Panc1 (cell line): ENCODE results near the gene MLYCD. TPM values are rescaled to one million over a fixed set of nuclear protein-coding genes. Genes with fewer than 3 reads are reported as not detected.

Experiments used
- ATAC-seq: fragments of 200-7000 bp; cut with Tn5 transposase; 2 replicates; pipeline ENCODE4 v1.9.1; 2020; ENCODE audit warnings: mild to moderate bottlenecking, moderate library complexity
- BruUV-seq: library from RNA; stranded (reverse); fragments of 400-500 nt; replicated peaks from 2 replicates; lab custom pipeline; 2021; lab: Mats Ljungman, UMichigan
- CTCF ChIA-PET: fragments of 300-600 bp; sonication (Branson Sonifier 250); formaldehyde crosslinking; loops from one replicate; lab custom pipeline; 2022; ENCODE audit warnings: antibody characterized with exemption; lab: Charles Lee
- POLR2A ChIA-PET: fragments of 300-600 bp; sonication (Branson Sonifier 250); formaldehyde crosslinking; loops from one replicate; lab custom pipeline; 2022; ENCODE audit warnings: antibody characterized with exemption; lab: Charles Lee
- DNase-seq: peaks from one replicate; pipeline ENCODE4 v3.0.0-alpha.2; 2010; ENCODE audit warnings: low read depth, low spot score
- H3K27ac ChIP-seq: 2 replicates; pipeline ENCODE4 v1.5.1; 2011; ENCODE audit warnings: mild to moderate bottlenecking, low read length, inconsistent platforms
- H3K27me3 ChIP-seq: fragments of 200-500 bp; sonication (Bioruptor generic); 2 replicates; pipeline ENCODE4 v1.6.0; 2014; ENCODE audit warnings: low read length, inconsistent platforms; ENCODE audit not compliant: control insufficient read depth, insufficient read depth
- H3K36me3 ChIP-seq: fragments of 200-500 bp; sonication (Bioruptor generic); 2 replicates; pipeline ENCODE4 v1.5.1; 2014; ENCODE audit warnings: inconsistent platforms, mild to moderate bottlenecking, low read length, moderate library complexity; ENCODE audit not compliant: control insufficient read depth, insufficient read depth
- H3K4me1 ChIP-seq: 2 replicates; pipeline ENCODE4 v1.5.1; 2011; ENCODE audit warnings: inconsistent platforms, mild to moderate bottlenecking, low read length, moderate library complexity; ENCODE audit not compliant: control insufficient read depth, insufficient read depth
- H3K4me3 ChIP-seq, 2 experiments: 2 replicates each; pipeline ENCODE4 v1.5.1; 2011 to 2012; ENCODE audit warnings: low read depth in 2 of 2, low read length in 2 of 2, mild to moderate bottlenecking in 2 of 2, inconsistent platforms in 1 of 2, moderate library complexity in 1 of 2
- H3K9me3 ChIP-seq: fragments of 200-500 bp; sonication (Bioruptor generic); 2 replicates; pipeline ENCODE4 v1.5.1; 2014; ENCODE audit warnings: low read depth, mild to moderate bottlenecking, inconsistent platforms, low read length, moderate library complexity; ENCODE audit not compliant: control insufficient read depth, insufficient read depth
- CTCF ChIP-seq: fragments of 450-650 bp; IDR thresholded peaks from 2 replicates; pipeline ENCODE4 v1.5.1; 2017; ENCODE audit warnings: mild to moderate bottlenecking
- POLR2AphosphoS5 ChIP-seq: IDR thresholded peaks from 2 replicates; pipeline ENCODE4 v1.6.1; 2012; ENCODE audit warnings: mild to moderate bottlenecking, low read depth, low read length, moderate library complexity
- REST ChIP-seq, 2 experiments: IDR thresholded peaks; 2 replicates each; pipeline ENCODE4 v1.6.1; 2011 to 2012; ENCODE audit warnings: low read depth in 2 of 2, control low read depth in 1 of 2, low read length in 1 of 2, mild to moderate bottlenecking in 1 of 2, moderate library complexity in 1 of 2; ENCODE audit not compliant: insufficient read depth in 1 of 2
- SIN3A ChIP-seq: IDR thresholded peaks from 2 replicates; pipeline ENCODE4 v1.6.1; 2012; ENCODE audit warnings: low read depth, mild to moderate bottlenecking, low read length, moderate library complexity, borderline replicate concordance; ENCODE audit not compliant: insufficient read depth
- TCF7L2 ChIP-seq: IDR thresholded peaks from 2 replicates; pipeline ENCODE4 v1.6.1; 2011; ENCODE audit warnings: mild to moderate bottlenecking, low read depth, low read length, inconsistent platforms
- in situ Hi-C: cut with HindIII; loops from 2 replicates; pipeline ENCODE4 v1.10.0; 2016; ENCODE audit warnings: low sequenced_read_pairs, low pct_unique_long_range_greater_than_20kb
- intact Hi-C: fragments of 100-400 bp; cut with micrococcal nuclease; formaldehyde crosslinking; loops from one replicate; pipeline ENCODE4 v1.10.0; 2022; ENCODE audit not compliant: unreplicated experiment
- total RNA-seq: library from RNA; stranded (reverse); gene quantifications from one replicate; pipeline ENCODE4 v1.2.1, GENCODE V29; 2021; ENCODE audit not compliant: unreplicated experiment

The MLYCD gene
- total RNA-seq, 1 experiment from 2014 or later = 2.2 TPM

- TF ChIP-seq POLR2AphosphoS5 (no peak), CTCF (no peak), TCF7L2 (no peak), REST (IDR thresholded peaks at IDR 0.05; ENCODE audit: insufficient read depth in 1 of 2, low read depth in 2 of 2, low read length in 1 of 2) (no peak), SIN3A (no peak)
These were observed 48.0 kb upstream of the MLYCD start for GRCh38 chr16:83850947-83851346.

GRCh38 chr16:83851473-83851872 is 47.4 kb upstream of the MLYCD start:
- CTCF ChIA-PET = no interaction called here
- in situ Hi-C loops = no loop called here
- no TSS peak for BruUV-seq

More at GRCh38 chr16:83850947-83851346, 48.0 kb upstream of the MLYCD start:
- Histone ChIP-seq H3K4me1 (no peaks in the 10 kb centered on the region), H3K36me3 (no peaks in the 10 kb centered on the region), H3K27me3 (no peaks in the 10 kb centered on the region), H3K9me3 (no peaks in the 10 kb centered on the region), H3K4me3 (no peak overlapping the region), H3K27ac (no peak overlapping the region)
- no TSS peak for BruUV-seq
- ChIA-PET CTCF (no interaction called here), POLR2A (no interaction called here)
- intact Hi-C loops = no loop called here
- no peak for ATAC-seq
- in situ Hi-C loops = no loop called here
- DNase-seq = no peak

DNA sequence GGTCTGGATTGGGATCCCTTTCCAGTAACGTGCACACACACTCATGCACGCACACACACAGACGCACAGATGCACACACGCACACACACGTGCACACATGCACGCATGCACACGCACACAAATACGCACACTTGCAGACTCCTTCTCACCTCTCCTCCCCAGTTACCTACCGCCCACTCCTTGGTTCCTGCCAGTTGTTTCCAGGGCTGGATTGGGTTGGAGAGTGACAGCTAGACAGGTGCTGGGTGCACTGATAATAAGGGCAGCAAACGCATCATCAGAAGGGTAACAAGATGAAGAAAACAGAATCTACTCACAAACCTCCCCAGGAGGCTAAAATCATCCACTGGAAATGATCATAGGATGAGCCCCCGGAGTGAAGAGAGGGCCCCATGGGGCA is 46.1 kb upstream of the MLYCD start:
- no peak for DNase-seq
- H3K4me1 ChIP-seq = no peaks in the 10 kb centered on the region
- POLR2A ChIA-PET = no interaction called here
- no peak overlapping the region for H3K27ac ChIP-seq
- no peaks in the 10 kb centered on the region for H3K36me3 ChIP-seq
- BruUV-seq = no TSS peak
- no peak overlapping the region for H3K4me3 ChIP-seq
- no peaks in the 10 kb centered on the region for H3K27me3 ChIP-seq
- in situ Hi-C loops (no loop called here), intact Hi-C loops (no loop called here)
- TF ChIP-seq TCF7L2 (no peak), SIN3A (no peak), POLR2AphosphoS5 (no peak), CTCF (no peak), REST (IDR thresholded peaks at IDR 0.05; ENCODE audit: insufficient read depth in 1 of 2, low read depth in 2 of 2, low read length in 1 of 2) (no peak)
- ATAC-seq = no peak
- H3K9me3 ChIP-seq = no peaks in the 10 kb centered on the region
- CTCF ChIA-PET = no interaction called here

More at GRCh38 chr16:83851473-83851872, 47.4 kb upstream of the MLYCD start:
- no peak for DNase-seq
- no peaks in the 10 kb centered on the region for H3K36me3 ChIP-seq
- no peak overlapping the region for H3K4me3 ChIP-seq
- H3K9me3 ChIP-seq = no peaks in the 10 kb centered on the region
- no peak for ATAC-seq
- POLR2A ChIA-PET = no interaction called here
- no peak overlapping the region for H3K27ac ChIP-seq
- no peaks in the 10 kb centered on the region for H3K4me1 ChIP-seq
- intact Hi-C loops = no loop called here
- H3K27me3 ChIP-seq = no peaks in the 10 kb centered on the region
- TF ChIP-seq SIN3A = no peak
